Right kidney (tissue), 1 donor: ENCODE results near the gene SIPA1.

Experiments
- DNase-seq: peaks from one replicate; pipeline ENCODE4 v3.0.0-alpha.2; 2016

SIPA1 gene

DNA sequence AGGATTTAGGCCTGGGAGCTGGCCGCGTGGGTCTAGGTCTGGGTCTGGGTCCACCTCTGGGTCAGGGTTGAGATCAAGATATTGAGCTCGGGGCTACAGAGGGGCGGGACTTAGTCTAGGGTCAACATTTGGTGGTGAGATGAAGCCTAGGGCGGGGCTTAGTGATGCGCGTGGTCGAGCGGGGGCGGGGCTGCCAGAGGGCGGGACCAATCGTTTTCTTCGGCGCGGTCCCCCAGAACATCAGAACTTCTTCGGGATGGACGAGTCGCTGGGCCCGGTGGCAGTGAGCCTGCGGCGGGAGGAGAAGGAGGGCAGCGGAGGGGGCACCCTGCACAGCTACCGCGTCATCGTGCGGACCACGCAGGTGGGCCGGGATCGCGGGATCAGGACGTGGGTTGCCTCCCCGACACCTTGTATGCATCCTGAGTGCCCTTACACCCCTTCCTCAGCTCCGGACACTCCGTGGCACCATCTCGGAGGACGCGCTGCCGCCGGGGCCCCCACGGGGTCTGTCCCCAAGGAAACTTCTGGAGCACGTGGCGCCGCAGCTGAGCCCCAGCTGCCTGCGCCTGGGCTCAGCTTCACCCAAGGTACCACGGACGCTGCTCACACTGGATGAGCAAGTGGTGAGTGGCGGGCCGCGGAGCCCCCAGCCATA, 4.2 kb downstream of the SIPA1 start:
- no peak for DNase-seq

DNA sequence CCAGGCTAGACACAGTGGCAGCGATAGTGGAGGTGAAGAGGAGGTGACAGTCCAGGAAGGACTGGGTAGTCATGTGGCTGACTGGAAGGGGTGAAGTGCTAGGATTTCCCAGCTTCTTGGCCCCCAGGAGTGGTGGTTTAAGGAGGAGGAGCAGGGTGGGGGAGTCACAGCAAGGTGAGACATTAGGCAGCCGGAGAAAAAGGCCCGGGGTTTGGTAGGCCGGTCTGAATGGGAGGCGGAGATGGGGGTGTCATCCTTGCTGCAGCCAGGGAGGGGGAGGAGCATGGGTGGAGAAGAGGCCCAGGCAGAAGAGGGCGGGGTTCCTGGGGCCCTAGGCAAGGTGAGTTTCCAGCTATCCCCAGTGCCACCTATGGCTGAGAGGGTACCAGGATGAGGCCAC, 6.1 kb downstream of the SIPA1 start:
- no peak for DNase-seq

DNA sequence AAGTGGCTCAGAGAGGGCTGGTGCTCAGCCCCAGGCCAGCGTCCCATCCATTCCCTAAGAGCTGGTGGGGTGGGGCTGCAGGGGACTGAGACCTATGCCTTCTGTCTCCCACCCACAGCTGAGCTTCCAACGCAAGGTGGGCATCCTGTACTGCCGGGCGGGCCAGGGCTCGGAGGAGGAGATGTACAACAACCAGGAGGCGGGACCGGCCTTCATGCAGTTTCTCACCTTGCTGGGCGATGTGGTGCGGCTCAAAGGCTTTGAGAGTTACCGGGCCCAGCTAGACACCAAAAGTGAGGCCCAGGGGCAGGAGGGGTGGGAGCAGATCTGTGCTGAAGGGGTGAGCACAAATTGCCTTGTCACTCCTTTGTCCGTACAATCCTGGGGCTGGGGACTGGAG, 6.9 kb downstream of the SIPA1 start:
- DNase-seq = no peak

DNA sequence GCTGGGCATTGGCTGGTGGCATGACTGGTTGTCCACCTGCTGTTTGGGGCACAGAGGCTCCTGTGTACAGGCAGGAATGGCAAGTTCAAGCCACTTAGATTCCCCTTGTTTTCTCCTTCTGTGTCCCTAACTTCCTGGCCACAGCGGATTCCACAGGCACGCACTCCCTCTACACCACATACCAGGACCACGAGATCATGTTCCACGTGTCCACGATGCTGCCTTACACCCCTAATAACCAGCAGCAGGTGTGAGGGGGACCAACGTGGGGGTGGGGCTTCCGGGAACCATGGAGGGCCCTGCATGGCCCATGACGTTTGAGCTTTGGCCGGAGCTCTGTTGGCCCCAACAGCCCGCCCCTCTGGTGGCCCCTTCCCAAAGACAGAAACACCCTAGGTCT, 7.8 kb downstream of the SIPA1 start:
- no peak for DNase-seq

DNA sequence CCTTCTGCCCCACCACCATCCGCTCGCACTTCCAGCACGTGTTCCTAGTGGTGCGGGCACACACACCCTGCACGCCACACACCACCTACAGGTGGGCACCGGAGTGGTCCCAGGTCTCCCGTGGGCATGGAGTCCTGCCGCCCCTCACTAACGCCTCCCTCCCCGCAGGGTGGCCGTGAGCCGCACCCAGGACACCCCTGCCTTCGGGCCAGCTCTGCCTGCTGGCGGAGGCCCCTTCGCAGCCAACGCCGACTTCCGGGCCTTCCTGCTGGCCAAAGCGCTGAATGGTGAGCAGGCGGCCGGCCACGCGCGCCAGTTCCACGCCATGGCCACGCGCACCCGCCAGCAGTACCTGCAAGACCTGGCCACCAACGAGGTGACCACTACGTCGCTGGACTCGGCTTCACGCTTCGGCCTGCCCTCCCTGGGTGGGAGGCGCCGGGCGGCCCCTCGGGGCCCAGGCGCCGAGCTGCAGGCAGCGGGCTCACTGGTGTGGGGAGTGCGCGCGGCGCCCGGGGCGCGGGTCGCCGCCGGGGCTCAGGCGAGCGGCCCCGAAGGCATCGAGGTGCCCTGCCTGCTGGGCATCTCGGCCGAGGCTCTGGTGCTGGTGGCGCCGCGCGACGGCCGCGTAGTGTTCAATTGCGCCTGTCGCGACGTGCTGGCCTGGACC, 8.5 kb downstream of the SIPA1 start:
- DNase-seq = no peak

DNA sequence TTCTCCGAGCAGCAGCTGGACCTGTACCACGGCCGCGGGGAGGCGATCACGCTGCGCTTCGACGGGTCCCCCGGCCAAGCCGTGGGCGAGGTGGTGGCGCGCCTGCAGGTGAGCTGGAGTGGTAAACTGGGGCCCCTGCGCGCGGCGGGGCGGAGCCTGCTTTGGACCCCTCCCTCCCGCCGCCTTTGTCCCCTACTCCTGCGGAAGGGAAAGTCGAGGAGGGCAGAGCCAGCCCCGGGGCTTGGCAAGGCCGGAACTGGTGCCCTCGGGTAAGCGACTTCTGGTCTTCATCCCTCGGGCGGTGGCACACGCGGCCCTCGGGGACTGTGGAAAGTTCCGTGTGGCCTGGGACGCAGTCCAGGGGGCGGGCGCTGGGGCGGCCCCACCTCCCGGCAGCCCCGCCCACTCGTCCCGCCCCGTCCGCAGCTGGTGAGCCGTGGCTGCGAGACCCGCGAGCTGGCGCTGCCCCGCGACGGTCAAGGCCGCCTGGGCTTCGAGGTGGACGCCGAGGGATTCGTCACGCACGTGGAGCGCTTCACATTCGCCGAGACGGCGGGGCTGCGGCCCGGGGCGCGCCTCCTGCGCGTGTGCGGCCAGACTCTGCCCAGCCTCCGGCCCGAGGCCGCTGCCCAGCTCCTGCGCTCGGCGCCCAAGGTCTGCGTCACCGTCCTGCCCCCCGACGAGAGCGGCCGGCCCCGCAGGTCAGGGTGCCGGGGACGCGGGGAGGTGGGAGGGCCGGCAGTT, 9.2 kb downstream of the SIPA1 start:
- DNase-seq = peak; percentile 87

DNA sequence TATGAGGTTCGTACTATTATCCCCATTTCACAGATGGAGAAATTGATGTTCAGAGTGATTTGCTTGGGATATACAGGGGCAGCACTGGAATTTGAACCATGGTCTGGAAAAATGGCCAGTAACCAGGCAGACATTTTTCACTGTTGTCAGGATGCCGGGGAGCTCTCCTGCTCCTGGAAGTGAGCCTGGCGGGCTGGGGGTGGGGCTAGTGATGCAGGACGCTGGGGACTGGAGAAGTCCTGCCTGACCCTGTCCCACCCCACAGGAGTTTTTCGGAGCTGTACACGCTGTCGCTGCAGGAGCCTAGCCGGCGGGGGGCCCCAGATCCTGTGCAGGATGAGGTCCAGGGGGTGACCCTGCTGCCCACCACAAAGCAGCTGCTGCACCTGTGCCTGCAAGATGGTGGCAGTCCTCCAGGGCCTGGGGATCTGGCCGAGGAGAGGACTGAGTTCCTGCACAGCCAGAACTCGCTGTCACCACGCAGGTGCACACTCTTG, 11.1 kb downstream of the SIPA1 start:
- no peak for DNase-seq

DNA sequence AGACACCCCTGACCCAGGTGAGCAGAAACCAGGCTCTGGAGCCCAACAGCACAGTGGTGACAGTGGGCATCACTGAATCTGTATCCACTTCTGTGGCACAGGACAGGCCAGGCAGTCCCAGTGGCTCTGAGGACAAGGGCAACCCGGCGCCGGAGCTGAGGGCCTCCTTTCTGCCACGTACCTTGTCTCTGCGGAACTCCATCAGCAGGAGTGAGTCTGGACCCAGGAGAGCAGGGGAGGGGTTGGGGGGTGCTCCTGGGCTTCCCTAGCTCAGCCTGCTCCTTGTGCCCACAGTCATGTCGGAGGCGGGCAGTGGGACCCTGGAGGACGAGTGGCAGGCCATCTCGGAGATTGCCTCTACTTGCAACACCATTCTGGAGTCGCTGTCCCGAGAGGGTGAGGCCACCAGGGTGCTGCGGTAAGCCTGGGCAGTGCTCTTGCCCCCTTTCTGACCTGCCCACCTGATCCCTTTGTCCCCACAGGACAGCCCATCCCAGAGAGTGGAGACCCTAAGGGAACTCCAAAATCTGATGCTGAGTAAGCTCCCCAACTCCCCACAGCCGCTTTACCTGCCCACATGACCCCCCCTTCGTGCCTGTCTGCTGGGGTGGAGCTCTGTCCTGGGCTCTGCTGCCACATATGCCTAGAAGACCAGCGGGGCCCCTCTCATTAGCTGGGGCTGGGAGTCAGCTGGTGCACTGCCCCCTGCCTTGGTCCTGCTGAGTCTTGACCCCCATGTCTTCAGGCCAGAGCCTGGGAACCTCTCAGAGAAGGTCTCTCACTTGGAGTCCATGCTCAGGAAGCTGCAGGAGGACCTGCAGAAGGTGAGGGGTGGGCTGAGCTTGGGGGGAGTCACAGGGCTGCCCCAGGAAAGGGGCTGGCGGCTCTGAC, 12.0 kb downstream of the SIPA1 start:
- no peak for DNase-seq

DNA sequence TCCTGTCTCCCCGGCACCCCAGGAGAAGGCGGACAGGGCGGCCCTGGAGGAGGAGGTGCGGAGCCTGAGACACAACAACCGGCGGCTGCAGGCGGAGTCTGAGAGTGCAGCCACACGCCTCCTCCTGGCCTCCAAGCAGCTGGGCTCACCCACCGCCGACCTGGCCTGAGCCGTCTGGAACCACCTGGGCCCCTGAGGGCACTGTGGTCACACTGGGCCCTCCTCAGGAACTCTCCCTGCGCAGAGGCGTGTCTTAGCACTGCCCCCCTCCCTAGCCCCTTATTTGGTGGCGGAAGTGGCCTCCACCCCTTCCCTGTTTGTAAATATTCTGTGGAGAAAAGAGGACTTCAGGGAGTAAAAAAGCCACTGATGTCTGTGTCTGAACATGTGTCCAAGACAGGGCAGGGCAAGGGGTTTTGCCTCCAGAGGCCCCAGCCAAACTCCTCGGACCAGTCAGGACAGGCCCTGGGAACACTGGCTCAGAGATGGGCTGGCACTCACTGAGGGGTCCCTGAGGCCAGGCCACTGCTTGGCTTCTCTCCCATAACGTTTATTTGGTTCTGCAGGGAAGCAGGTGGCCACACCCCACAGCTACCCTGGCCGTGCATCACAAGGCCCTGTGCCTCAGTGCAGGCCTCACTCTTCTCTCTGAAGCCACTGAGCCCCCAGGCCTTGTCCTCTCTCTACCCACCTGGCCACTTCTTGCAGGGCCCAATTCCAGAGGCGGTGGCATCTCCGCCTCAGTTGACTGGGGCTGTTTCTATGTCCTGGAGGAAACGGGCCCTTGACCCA, 12.8 kb downstream of the SIPA1 start:
- DNase-seq = no peak

DNA sequence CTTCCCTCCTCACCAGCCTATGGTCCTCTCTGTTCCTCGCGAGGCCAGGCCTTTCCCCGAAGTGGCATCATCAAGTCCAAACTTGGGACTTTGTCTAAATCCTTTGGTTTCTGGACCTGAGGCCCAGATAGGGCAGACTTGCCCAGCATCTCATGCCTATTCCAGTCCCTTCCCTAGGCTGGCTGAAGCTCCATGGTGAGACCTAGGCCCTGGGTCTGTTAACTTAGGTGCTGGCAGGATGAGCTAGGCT, 13.4 kb downstream of the SIPA1 start:
- DNase-seq = no peak

DNA sequence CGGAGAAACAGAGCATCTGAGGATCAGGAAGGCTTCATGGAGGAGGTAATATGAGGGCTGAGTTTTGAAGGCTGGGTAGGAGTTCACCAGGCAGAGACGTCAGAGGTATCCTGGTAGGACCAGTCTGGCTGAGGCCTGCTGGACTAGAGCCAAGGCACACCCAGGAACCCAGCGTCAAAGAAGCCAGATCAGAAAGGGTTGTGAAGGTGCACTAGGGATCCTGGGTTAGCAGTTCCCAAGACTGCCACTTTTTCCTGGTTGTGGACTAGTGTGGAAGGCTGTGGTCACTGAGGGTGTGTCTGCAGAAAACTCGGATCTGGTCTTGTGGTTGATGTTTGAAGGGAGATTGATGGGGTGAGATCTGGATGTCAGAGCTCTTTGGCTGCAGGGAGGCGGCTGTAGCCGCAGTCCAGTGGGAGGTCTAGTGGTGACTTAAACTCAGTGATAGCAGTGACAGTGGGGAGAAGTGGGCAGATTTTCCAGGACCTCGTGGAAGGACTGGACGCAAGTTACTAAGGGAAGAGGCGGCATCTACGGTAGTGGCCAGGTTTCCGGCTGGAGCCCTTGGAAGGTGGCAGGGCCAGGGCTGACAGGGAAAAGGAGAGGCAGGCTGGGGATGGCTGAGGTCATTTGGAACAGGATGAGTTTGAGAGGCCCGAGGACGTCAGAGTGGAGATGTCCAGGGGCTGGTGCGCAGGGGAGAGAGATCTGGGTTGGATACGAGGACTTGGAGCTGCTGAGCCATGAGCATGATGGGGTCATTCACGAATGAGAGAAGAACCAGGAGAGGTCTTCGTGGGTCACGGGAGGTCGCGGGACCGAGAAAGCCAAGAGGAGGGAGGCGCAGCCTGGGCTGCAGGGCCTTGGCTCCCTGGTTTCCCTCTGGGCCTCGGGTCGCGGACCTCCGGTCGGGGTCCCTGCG, 13.9 kb downstream of the SIPA1 start:
- DNase-seq = peak; percentile 73

DNA sequence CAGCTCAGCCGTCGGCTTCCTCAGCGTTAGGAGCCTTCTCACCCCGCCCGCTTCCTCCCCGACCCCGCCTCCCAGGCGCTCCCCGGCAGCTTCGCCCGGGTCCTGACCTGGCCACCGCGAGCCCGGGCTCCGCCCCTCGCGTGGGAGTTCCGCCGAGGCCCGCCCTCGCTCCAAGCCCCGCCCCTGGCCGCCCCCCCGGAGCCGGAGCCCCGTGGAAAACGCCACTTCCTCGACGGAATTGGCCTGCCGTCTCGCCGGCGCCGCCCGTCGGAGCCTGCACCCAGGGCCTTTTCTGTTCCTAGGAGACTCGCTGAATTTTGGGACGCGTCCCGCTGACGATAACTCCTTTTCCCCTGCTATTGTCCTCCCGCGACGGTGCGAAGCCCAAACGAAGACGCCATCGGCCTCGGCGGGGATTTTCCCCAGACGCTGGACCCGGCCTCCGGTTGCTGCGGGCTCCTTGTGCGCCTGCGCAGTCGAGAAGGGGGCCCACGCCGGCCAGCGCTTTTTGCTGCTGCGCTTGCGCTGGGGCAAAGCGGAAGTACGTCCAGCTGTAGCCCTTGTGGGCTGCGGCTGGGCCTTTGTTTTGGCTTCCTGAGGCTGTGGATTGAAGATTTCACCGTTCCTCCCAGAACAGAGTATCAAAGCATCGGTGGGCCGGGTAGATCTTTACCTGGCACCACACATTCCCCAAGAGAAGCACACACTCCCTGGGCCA, 14.8 kb downstream of the SIPA1 start:
- peak; percentile 97 for DNase-seq

DNA sequence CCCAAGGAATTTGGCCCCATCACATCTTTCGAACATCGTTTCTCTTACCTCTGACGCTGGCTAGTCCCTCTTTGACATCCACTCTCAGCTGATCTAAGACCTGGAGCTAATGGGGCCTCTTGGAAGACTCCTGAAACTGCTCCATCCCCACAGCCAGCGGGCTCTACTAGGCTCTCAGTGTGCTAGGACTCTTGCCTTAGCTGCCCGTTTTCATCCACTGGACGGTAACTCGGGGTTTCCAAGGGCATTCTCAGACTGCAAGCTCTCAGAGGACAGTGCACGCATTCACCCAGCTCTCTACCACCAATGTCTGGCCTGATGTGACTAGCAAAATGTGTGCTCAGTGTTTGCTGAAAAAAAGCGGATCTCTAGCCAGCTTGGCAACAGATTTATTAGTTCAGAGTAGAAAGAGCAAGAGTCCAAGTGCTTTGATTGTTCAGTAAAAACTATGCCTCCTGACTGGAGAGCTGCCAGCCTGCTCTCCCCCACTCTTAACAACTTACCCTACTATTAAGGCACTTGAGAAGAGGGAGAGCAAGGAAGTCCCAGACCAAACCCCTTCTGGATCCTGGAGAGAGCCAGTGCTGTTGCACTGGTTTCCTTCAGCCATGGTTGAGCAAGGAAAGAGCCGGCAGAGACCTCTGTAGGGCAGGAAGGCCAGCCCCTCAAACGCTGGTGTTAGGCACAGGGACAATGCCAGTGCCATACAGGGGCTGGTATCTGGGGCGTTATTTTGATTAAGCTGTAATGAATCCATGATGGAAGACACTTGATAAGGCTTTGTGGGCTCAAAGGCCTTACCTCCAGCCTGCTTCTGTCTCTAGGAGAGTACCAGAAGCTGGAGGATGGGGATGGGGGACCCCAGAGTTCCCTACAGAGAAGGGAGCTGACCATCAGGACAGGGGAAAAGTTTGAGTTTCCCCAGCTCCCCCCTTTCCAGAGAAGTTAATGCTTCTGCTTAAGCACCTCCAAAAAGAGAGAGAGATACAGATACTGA, 15.6 kb downstream of the SIPA1 start:
- DNase-seq = no peak

DNA sequence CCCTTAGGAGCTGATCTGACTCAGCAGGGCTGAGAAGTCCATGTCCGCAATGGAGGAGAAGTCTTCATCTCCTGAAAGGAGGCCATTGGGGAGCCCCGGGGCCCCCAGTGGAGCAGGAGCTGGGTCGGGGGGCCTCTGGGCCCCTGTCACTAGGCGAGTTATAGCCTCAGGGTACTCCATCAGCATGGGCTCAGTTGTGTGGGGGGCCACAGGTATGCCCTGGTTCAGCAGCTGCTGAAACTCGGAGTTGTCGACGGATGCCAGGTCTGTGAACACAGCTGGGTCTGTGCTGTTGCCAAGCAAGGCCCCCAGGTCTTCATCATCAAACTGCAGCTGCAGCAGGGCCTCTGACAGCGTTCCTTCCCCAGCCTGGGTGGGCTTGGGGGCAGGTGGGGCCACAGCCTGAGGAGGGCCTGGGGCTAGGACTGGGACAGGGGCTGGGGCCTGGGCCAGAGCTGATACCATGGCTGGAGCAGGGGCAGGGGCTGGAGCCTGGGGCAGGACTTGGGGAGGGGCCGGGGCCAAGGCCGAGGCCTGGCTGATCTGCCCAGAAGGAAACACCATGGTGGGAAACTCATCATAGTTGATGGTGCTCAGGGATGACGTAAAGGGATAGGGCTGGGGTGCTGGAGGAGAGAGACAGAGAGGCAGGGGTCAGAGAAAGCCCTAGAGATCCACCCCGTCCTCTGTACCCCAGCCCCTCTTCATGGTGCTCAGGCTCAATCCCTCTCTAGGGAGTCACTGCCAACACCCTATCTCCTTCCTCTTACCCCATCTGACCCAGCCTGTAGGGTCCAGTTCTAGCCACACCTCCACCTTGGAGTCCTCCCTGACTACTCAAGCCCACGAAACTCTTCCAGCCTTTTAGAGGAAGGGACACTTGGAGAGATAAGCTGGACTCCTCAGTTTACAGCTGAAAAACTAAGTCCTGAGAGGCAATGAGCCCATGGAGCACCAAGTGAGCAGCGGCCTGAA, 16.8 kb downstream of the SIPA1 start:
- no peak for DNase-seq

DNA sequence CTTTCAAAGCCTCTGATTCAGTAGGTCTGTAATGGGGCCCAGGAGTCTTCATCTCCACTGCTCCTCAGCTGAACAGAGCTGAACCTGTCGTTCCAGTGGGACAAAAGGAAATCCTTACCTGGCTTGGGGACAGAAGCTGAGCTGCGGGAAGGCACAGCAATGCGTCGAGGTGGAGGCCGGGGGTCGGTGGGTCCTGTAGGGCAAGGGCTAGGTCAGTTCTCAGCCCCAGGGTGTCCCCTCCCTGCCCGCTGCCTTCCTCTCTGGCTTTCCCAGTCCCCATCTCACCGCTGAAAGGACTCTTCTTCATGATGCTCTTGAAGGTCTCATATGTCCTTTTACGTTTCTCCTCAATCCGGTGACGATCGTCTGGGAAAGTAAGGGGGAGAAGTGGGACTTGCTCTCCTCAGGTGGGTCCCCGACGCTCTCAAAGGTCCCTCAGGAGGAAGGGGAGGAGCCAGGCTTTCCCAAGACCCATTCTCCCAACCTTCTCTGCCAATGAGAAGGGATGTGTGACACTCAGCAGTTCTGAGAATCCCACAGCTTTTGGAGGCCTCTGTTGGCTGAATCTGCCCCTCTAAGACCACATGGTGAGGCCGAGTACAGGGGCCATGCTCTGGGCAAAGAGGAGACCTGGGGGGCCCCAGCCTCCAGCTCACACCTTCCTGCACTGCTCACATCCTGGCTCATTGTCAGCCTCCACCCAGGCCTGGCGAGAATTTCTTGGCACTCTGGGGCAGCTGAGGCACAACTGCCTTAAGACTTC, 17.9 kb downstream of the SIPA1 start:
- DNase-seq = no peak

DNA sequence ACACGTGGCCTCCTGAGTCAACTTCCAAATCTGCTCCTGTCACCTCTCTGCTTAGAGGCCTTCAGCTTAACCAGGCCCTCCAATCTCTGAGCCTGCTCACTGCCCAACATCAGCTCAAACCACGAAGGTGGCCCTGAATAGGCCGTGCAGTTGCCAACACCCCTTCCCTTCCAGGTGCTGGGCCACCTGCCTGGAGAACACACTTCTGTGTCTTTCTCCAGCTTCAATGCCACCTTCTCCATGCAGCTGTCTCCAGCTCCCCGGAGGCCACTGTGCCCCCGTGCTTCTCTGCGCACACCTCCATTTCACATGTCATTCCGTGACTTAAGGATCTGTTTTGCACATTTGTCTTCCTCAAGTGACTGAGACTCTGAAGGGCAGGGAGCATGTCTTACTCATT, 19.5 kb downstream of the SIPA1 start:
- DNase-seq = no peak
